IPS DF 4.7 (cell line): ENCODE measurements around the gene IGFALS.

ENCODE experiments used
- DNase-seq: peaks from one replicate; pipeline ENCODE4 v3.0.0-alpha.2; 2013; ENCODE audit warnings: low spot score; ENCODE audit errors: extremely low read depth

Gene IGFALS

DNA sequence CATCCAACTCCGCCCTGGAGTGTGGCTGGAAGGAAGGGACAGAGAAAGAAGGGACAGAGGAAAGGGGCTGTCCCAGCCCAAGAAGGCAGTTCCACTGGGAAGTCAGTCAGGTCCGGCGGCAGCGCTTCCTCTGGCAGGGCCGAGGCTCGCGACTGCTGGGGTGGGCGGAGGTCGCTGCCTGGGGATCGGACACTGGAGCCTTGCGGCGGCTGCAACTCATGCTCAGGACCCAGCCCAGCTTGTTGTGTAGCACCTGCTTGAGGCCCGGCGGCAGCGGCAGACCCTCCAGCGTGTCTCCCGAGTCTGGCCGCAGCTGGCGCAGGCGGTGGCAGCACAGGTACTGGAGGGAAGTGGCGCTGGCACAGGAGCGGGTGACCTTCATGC lies 16.5 kb downstream of the IGFALS start:
- DNase-seq, result no peak

DNA sequence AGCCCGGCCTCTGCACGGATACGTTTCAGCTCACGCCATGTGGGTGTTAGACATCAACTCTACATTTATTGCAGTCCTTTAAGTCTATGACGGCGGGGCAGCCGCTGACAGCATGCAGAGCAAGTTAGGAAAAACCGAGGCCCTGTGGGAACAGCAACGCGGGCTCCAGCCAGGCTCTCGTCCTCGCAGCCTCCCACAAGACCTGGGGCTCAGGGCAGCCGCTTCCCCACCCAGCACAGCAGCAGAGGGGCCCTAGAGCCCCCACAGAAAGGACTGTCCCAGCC lies 16.9 kb downstream of the IGFALS start:
- DNase-seq, result no peak

DNA sequence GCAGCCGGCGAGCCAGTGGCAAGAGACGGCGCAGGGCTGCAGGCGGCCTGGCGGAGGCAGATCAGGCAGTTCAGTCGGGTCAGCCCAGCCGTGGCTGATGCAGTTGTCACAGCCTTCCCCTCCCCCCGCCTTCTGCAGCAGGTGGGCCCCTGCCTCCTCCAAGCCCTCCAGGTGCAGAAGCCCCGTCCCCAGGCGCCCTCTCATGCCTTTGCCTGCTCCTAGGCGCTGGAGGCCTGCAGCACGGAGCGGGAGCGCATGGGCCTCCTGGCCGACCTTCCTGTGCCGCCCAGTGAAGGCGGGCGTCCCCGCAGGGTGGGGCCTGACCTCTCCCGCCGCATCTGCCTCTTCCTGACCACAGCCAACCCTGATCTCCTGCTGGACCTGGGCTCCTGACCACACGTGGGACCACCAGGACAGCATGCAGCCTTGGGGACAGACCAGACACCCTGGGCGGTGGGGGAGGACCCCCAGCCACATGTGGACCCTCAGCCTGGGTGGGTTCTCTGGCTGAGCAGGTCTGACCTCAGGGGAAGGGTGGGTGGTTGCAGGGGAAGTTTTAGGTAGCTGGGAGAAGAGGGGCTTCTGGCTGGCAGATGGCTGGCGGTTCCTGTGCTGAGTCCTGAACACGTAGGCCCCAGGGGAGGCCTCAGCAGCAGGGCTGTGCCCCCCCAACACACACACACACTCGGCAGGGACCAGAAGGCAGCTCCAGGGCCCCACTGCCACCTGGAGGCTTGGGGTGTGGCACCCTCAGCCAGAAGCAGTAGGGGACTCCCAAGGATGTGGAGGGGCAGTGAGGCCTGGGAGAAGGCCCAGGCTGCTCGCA lies 17.4 kb downstream of the IGFALS start:
- DNase-seq, result no peak

DNA sequence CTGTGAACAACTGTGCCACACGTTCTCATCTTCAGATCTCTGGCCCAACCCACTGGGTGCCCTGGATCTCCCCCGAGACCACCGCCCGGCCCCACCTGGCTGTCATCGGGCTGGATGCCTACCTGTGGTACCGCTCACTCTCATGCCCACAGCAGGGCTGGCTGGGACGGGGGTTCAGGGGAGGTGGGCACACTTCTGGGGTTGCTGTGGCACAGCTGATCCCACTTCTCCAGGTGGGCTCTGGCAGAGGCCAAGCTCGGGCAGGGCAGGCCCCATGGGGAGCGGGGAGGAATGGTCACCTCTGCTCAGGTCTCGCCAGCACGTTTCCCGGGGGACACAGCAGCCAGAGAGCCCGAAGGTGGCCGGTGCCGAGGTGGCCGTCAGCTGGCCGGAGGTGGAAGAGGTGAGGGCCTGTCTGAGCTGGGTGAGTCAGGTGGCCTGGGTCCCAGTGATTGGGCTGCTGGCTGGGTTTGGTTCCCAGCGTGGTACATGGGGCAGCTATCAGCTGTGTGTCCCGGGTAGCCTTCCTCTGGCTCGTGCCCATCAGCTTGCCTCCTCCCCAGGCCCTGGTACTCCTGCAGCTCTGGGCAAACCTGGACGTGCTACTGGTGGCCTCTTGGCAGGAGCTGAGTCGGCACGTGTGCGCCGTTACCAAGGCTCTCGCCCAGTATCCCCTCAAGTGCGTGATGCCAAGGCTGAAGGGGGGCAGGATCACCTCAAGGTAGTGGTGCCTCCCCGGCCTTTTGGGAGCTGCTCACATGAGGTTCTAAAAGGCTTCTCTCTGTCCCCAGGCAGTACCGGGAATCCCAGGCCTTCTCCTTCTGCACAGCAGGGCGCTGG lies 18.3 kb downstream of the IGFALS start:
- no peak for DNase-seq

DNA sequence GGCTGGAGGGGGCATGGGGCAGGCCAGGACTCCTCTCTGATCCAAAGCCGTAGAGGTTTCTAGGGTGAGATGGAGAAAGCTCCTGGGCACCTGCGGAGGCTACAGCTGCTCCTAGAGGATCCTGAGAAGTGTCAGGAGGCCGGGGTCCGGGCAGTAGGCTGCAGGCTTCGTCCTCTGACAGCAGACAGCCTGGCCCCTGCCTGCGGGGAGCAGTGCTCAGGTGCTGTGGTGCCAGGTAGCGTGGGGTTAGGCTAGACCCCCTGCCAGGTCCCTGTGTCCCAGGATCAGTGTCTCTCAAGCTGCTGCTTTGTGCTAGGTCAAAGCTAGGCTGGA lies 19.1 kb downstream of the IGFALS start:
- DNase-seq, result no peak

DNA sequence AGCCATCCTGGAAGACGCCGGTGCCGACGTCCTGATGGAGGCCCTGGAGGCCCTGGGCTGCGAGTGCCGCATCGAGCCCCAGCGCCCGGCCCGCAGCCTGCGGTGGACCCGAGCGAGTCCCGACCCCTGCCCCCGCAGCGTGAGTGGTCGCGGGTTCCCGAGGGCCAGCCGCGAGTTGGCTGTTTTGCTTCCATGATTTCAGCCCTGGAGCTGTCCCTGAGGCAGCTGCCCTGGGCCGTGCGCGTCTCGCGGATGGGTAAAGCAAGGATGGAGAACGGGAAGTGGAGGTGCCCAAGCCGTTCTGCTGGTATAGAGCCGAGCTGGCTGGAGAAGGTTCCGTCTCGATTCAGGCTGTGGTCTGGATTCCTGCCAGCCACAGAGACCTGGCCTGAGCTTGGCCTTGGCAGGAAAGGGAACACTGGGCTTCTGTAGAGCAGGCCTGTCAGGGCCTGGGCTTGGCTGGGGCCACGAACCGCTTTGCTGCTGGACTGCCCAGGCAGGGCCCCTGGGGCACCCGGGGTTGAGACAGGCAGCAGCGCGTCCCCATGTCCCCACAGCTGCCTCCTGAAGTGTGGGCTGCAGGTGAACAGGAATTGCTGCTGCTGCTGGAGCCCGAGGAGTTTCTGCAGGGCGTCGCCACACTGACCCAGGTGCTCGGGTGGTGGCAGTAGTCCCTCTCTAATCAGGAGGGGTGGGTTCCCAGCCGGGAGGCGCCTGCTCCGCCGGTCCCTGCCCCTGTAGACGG lies 19.6 kb downstream of the IGFALS start:
- no peak for DNase-seq

DNA sequence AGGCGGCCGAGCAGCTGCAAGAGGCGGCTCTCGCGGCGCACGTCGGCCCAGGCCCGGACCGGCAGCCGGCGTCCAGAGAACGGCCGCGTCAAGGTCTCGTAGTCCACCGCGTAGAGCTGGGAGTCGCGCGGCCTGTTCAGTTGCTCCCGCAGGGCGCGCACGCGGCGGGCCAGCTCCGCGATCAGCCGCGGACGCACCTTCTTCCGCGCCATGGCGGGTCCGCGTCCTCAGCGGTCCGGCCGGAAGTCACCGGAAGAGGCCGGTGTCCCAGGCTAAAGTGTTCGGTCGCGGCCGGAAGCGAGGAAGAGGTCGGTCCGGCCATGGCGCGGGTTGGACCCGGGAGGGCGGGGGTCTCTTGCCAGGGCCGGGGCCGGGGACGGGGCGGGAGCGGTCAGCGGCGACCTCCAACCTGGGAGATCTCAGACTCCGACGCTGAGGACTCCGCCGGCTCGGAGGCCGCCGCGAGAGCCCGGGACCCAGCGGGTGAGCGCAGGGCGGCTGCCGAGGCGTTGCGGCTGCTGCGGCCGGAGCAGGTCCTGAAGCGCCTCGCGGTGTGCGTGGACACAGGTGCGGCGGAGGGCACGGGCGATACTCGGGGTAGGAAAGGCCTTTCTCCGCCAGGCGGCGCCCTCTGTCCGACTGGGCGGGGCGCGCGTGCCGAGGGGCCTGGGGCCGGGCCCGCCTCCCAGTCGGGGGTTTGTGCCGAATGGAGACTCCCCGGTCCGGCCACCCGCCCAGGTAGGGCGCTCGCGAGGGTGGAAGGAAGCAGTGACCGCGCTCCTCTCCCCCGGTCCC lies 20.4 kb downstream of the IGFALS start, which contains the start of gene MRPS34:
Gene MRPS34 (minus strand): TSS at position 227 of the 795 bp plus-strand sequence. CDS start 15 bp downstream, at position 212.
- DNase-seq, result no peak

DNA sequence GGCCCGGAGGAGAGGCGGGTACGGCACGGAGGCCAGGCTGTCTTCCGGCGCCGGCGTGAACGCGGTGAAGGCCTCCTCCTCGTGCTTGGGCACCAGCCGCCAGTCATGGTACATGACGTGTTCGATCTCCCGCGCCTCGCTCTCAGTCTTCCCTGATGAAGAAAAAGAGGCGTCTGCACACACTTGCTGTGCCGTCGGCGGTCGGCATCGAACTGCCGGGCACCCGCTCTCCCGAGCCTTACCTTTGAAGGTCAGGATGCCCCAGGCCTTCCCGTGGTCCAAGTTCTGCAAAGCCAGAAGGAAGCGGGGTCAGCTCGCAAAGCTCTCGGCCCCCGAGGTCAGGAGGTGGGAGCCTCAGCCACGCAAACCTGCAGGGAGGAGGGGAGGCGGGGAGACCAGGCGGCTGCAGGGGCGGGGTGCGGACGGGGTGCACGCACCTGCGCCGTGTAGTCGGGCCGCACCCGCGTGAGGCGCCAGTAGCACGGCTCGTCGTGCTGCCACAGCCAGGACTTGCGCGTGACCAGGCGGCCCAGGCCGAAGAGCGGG lies 21.1 kb downstream of the IGFALS start, which contains the start of gene EME2:
Gene EME2 (plus strand): TSS at position 449 of the 546 bp plus-strand sequence. CDS start 418 bp downstream, outside the sequence.
- no peak for DNase-seq

DNA sequence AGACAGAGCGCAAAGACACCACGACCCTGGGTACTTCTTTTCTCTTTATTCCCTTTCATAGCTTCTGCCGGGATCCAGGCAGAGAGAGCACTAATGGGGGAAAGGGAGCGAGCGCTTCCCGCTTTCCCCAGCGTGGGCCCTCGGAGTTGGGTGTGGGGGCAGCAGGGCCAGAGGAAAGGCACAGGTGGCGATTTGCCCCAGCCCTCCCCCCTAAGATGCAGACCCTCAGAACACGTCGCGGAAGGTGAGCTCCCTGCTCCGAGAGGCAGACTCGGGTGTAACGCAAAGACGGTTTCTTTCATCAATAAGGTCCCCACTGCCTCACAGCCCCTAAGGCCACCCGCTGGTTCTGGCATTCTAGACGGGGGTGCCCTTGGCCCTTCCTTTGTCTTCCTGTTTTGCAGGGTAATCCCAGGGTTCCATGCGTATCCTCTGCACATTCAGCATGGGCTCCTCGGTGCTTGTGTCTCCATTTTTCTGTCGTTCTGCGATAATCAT lies 21.6 kb downstream of the IGFALS start:
- DNase-seq, result no peak

DNA sequence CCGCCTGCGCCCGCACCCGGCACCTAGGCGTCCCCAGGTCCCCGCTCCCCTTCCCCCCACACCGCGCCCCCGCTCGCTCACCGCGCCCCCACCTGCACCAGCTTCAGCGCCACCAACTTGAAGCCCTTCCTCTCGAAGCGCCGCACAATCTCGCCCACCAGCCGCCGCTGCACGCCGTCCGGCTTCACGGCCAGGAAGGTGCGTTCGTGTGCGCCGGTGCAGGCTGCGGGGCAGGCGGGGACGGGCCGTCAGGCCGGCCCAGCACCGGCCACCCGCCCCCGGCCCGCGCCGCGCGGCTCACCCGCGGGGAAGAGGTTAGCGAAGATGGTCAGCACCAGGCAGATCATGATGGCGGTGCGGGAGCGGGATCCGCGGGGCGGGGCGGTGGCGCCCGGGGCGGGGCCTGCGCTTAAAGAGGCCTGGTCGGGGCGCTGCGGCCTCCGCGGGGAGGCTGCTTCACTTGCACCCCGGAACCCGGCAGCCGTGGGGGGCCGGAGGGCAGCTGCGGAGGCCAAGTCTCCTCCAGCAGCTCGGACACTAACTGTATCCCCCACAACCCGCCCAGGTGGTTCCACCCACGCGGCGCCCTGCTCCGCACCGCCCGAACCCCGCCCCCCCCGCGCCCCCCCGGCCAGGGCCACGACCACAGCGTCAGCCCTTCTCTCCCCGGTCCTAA lies 22.2 kb downstream of the IGFALS start, which contains the start of gene NME3:
Gene NME3 (minus strand): TSS at position 356 of the 676 bp plus-strand sequence. CDS start 9 bp downstream, at position 347.
- no peak for DNase-seq

DNA sequence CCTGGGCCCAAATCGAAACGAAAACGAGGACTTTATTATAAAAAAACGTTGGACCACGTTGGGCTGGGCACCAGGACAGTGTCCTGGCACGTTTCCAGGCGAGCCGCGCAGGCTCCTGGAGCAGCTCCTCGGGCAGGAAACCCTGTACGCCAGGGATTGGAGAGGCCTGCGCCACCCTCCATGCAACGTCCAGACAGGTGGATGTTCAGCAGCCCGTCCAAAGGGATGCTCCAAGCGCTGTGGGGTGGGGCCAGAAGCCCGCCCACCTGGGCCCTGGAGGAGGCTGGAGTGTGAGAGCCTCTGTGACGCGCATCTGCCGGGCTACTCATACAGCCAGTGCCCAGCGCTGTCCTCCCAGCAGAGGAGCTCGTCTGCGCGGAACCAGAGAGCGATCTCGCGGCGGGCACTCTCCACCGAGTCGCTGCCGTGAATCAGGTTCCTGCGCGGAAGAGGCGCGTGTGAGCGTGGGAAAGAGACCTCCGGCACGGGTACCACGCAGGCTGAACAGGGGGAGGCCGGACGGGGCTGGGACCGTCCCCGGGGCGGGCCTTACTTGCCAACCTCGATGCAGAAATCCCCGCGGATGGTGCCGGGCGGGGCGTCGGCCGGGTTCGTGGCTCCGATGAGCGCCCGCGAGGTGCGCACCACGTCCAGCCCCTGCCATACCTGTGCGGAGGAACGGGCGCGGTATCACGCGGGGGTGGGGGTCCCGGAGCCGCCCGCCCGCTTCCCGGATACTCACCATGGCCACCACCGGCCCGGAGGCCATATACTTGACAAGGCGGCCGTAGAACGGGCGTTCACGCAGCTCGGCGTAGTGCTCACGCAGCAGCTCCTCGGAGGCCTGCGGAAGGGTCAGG lies 22.9 kb downstream of the IGFALS start:
- DNase-seq, result no peak

DNA sequence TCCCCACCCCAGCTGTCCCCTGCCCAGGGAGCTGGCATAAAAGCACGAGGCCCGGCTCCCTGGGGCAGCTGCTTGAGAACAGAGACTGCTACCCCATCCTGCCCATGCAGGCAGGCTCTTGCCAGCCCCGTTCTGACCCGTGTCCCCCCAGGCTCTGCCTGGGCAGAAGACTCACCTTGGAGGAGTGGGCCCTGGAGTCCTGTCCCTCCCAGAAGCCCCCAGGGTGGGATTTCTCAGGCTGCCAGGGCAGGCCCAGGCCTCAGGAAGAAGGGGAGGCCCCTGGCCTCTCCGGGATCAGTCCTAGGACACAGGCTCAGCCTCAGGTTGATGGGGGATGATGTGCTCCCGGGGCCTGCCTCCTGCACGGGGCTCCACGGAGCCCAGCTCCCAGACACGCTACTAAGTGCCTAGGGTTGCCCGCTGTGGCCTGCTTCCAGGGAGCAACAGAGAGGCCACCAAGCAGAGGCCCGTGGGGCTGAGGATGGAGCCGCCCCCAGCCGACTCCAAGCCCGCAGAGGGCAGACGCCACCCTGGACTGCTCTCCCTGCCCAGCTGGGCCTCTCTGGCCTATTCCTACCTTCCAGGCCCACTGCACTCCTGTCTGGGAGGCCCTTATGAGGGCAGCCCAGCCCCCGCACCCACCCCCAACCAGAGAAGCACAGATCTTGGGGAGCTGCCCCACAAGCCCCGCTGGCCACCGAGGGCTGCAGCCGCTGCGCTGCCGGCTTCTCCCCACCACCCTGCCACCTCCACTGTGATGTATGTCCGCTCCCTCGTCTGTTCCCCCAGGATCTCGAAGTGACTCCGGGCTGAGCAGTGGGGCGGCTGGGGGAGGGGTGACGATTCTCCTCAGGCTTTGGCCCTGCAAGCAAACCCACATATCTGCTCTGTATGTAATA lies 23.9 kb downstream of the IGFALS start:
- DNase-seq, result no peak

DNA sequence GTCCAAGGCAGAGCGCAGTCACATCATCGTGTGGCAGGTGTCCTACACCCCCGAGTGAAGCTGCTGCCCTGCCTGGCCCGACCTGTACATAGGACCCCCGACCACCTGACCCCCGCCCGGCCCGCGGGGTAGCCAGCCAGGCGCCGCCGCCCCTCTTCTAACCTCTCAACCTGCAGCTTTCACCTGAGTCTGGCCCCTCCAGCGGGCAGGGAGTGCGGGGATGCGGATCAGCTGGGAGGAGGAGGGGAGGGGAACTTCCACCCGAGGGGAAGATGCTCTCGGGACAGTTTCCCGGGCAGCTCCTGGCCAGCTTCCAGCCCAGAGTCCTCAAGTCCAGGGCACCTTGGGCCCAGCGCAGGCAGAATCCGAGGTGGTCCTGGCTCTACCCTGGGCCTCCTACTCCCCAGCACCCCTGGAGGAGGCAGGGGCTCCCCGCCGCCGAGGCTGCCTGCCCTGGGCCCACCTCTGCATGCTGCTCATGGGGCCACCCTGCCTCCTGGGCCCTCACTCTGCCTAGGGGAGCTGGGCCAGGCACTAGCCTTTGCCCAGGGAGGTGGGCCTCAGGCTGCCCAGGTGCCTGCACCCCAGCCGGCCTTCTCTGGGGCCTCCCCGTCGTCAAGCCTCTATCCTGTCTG lies 24.6 kb downstream of the IGFALS start:
- no peak for DNase-seq

DNA sequence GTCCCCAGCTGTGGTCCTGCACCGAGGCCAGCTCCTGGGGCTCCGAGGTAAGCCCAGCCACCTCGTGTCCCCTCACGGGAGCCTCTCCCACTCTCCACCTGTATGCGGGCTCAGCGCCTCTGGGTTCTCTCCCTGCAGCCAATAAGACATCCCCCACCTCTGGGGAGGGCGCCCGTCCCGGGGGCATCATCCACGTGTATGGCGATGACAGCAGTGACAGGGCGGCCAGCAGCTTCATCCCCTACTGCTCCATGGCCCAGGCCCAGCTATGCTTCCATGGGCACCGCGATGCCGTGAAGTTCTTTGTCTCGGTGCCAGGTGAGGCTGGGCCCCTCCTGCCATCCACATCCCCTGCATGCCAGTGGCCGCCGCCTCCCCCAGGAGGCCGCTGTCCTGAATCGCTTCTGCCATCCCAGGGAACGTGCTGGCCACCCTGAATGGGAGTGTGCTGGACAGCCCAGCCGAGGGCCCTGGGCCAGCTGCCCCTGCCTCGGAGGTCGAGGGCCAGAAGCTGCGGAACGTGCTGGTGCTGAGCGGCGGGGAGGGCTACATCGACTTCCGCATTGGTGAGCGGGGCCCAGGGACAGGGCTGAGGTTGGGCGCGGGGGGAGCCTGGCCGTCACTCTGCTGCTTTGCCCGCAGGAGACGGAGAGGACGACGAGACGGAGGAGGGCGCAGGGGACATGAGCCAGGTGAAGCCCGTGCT lies 25.3 kb downstream of the IGFALS start:
- no peak for DNase-seq

DNA sequence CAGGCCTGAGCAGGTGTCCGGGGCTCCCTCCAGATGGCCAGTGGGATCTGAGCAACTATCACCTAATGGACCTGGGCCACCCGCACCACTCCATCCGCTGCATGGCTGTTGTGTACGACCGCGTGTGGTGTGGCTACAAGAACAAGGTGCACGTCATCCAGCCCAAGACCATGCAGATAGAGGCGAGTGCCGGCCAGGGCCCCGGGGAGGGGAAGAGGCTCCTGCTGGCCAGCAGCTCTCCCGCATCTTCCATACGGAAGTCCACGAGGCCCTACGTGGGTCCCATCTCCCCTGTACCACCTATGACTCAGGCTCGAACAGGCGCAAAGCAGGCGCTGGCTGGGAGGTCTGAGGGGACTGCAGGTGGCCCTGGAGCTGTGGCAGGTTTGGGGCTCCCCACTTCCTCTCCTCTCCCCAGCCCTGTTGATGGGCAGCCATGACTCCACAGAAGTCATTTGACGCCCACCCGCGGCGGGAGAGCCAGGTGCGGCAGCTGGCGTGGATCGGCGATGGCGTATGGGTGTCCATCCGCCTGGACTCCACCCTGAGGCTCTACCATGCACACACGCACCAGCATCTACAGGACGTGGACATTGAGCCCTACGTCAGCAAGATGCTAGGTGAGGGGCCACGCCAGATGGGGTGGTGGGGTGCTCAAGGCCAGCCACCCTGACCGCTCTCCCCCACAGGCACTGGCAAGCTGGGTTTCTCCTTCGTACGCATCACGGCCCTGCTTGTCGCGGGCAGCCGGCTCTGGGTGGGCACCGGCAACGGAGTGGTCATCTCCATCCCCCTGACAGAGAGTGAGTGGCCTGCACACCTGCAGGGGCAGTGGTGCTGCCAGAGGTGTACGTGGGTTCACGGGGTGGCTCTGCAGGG lies 26.1 kb downstream of the IGFALS start:
- no peak for DNase-seq

DNA sequence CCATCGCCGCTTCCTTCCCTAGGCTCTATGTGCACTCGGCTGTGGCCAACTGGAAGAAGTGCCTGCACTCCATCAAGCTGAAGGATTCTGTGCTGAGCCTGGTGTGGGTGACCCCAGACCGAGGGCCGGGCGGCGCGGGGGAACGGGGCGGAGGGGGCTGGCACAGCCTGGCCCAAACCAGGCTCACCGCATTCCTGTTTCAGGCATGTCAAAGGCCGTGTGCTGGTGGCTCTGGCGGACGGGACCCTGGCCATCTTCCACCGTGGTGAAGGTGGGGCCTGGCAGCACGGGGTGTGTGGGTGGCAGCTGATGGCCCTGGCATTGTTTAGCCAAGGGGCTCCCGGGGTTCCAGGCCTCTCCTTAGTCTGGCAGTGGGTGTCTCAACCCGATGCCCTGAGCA lies 26.8 kb downstream of the IGFALS start:
- DNase-seq, result no peak
